Natural killer cell (primary cell): ENCODE data around the gene NOP56. TPM values are rescaled to one million over a fixed set of nuclear protein-coding genes. Genes with fewer than 3 reads are reported as not detected.

Experiments used
- ATAC-seq, 3 donors: fragments of 150-1000 bp in 2 of 3; fragments of 200-7000 bp in 1 of 3; cut with Tn5 transposase; 1 replicate in 1 of 3; 2 replicates in 2 of 3; pipeline ENCODE4 v1.10.0; 2021; ENCODE audit warnings: mild to moderate bottlenecking in 2 of 3, moderate library complexity in 2 of 3
- DNase-seq, 2 donors: peaks; one replicate each; pipeline versions ENCODE4 v3.0.0 to v3.0.0-alpha.2; 2013 to 2021; ENCODE audit warnings: mixed read lengths in 1 of 2
- H3K27ac ChIP-seq: one replicate; pipeline ENCODE4 v1.5.1; 2013; ENCODE audit warnings: mild to moderate bottlenecking, low read length
- H3K27me3 ChIP-seq: one replicate; pipeline ENCODE4 v1.6.1; 2013; ENCODE audit warnings: low read length; ENCODE audit not compliant: control insufficient read depth, insufficient read depth
- H3K36me3 ChIP-seq: one replicate; pipeline ENCODE4 v1.6.1; 2013; ENCODE audit warnings: low read length; ENCODE audit not compliant: control insufficient read depth, insufficient read depth
- H3K4me1 ChIP-seq: one replicate; pipeline ENCODE4 v1.6.1; 2013; ENCODE audit warnings: low read length; ENCODE audit not compliant: control insufficient read depth, insufficient read depth
- H3K4me3 ChIP-seq: one replicate; pipeline ENCODE4 v1.5.1; 2013; ENCODE audit warnings: low read length
- H3K9me3 ChIP-seq: one replicate; pipeline ENCODE4 v1.6.1; 2013; ENCODE audit warnings: low read length; ENCODE audit not compliant: control insufficient read depth, insufficient read depth
- H3K27ac Mint-ChIP-seq, 2 donors: one replicate each; pipeline ENCODE4 v1.8.0; 2022; ENCODE audit warnings: mild to moderate bottlenecking in 2 of 2, mixed read lengths in 2 of 2, moderate library complexity in 1 of 2
- H3K27me3 Mint-ChIP-seq, 2 donors: one replicate each; pipeline ENCODE4 v1.8.0; 2022; ENCODE audit warnings: low read depth in 2 of 2, mixed read lengths in 2 of 2
- H3K36me3 Mint-ChIP-seq: one replicate; pipeline ENCODE4 v1.8.0; 2022; ENCODE audit warnings: mixed read lengths
- H3K4me1 Mint-ChIP-seq, 2 donors: one replicate each; pipeline ENCODE4 v1.8.0; 2022; ENCODE audit warnings: mixed read lengths in 2 of 2
- H3K4me3 Mint-ChIP-seq: one replicate; pipeline ENCODE4 v1.8.0; 2022; ENCODE audit warnings: mild to moderate bottlenecking, moderate library complexity, mixed read lengths
- H3K9me3 Mint-ChIP-seq, 2 donors: one replicate each; pipeline ENCODE4 v1.8.0; 2022; ENCODE audit warnings: mixed read lengths in 2 of 2
- WGBS: methylation state at CpG from one replicate; pipeline ENCODE4 v1.1.7; 2013; ENCODE audit warnings: missing lambda C conversion rate; ENCODE audit not compliant: insufficient coverage; 5-methylcytosine and 5-hydroxymethylcytosine counted together
- intact Hi-C: fragments of 100-400 bp; cut with micrococcal nuclease; formaldehyde crosslinking; loops from one replicate; pipeline ENCODE4 v1.14.2; 2022
- total RNA-seq, 4 donors: library from RNA; stranded (reverse); fragments of 120-200 nt in 1 of 4; gene quantifications; one replicate each; pipeline versions ENCODE4 v1.2.3 to v1.2.4, GENCODE V29; 2013 to 2022
- TF ChIP-seq, protein P1 (sequence below): fragments of 200-600 bp; IDR thresholded peaks from one replicate; pipeline ENCODE4 v1.8.0; 2022; ENCODE audit warnings: antibody characterized with exemption

The NOP56 gene
- total RNA-seq, 3 donors from 2014 or later (not counting 1 experiment from before 2014, with no cell fraction given) = 169 to 216 (median 214) TPM

DNA sequence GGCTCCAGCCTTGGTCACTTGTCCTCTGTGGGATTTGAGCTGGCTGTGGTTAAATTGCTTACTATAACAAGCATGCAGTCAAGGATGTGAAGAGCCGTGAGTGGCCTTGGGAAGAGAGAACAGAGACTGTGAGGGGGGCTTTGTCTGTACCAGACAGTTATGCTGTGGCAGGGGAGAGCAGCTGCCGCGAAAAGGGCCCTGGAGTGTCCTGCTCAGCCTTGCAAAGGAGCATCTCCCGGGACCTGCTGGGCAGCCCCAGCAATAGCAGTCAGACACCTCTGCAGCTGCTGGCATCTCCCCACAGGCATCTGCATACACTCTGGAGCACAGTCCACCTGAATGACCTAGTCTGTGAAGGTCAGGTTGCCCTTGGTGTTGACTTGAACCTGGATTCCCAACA is 46.5 kb downstream of the NOP56 start:
- Mint-ChIP-seq H3K4me1 (peaks cover 0 to 13% of the 10 kb centered on the region in 2 donors), H3K27me3 (peaks cover 0 to 34% of the 10 kb centered on the region in 2 donors), H3K9me3 (no peaks in the 10 kb centered on the region), H3K4me3 (no peak overlapping the region), H3K36me3 (no peaks in the 10 kb centered on the region), H3K27ac (no peak overlapping the region)
- Histone ChIP-seq H3K9me3 (no peaks in the 10 kb centered on the region), H3K36me3 (no peaks in the 10 kb centered on the region), H3K27me3 (peaks cover 21% of the 10 kb centered on the region), H3K4me3 (no peak overlapping the region), H3K27ac (no peak overlapping the region), H3K4me1 (peaks cover 6% of the 10 kb centered on the region)
- intact Hi-C loops = no loop called here
- no peak for DNase-seq
- TF ChIP-seq, protein P1, sequence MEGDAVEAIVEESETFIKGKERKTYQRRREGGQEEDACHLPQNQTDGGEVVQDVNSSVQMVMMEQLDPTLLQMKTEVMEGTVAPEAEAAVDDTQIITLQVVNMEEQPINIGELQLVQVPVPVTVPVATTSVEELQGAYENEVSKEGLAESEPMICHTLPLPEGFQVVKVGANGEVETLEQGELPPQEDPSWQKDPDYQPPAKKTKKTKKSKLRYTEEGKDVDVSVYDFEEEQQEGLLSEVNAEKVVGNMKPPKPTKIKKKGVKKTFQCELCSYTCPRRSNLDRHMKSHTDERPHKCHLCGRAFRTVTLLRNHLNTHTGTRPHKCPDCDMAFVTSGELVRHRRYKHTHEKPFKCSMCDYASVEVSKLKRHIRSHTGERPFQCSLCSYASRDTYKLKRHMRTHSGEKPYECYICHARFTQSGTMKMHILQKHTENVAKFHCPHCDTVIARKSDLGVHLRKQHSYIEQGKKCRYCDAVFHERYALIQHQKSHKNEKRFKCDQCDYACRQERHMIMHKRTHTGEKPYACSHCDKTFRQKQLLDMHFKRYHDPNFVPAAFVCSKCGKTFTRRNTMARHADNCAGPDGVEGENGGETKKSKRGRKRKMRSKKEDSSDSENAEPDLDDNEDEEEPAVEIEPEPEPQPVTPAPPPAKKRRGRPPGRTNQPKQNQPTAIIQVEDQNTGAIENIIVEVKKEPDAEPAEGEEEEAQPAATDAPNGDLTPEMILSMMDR = no peak
- no peak for ATAC-seq
- 83% methylated on average over 4 of the region's 4 CpGs for WGBS

- intact Hi-C loops = no loop called here
- H3K36me3 Mint-ChIP-seq = no peaks in the 10 kb centered on the region
Observed at GRCh38 chr20:2699775-2700413, 47.5 kb downstream of the NOP56 start.

DNA sequence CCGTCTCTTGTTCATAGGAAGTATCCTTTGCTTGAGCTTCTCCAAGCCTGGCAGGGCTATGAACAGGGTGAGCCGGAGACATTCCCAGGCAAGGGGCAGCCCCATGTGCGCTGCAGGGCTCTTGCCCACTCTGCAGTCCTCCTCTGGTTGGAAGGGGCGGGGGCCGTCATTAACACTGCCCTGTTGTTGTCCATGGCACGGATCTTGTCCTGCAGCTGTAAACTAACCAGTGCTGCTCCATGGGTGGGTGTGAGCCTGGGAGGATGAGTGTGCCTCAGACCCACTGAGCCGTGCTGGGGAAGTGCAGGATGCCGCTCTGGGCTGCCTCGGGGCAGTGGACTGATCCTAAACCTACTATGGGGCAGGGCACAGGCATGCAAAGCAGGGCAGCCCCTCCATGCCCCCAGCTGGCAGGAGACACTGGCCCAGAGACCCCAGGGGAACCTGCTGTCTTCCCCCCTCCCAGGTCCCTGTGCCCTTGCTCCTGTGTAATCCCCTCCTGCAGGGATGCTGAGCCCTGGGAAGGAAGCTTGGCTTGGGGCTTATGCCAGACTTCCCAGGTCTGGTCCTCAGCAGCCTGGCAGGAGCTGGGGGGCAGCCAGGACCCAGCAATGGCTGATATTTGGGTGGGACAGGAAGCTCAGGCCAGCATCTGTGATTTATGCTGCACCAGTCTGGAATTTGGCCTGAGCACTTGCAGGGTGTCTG is 48.6 kb downstream of the NOP56 start:
- Mint-ChIP-seq H3K4me3 (no peak overlapping the region), H3K27me3 (peaks cover 0 to 15% of the 10 kb centered on the region in 2 donors), H3K27ac (no peak overlapping the region), H3K9me3 (no peaks in the 10 kb centered on the region), H3K36me3 (no peaks in the 10 kb centered on the region), H3K4me1 (peaks cover 0 to 2% of the 10 kb centered on the region in 2 donors)
- H3K27ac ChIP-seq = no peak overlapping the region
- no peaks in the 10 kb centered on the region for H3K9me3 ChIP-seq
- no peaks in the 10 kb centered on the region for H3K4me1 ChIP-seq
- ATAC-seq = no peak
- intact Hi-C loops = no loop called here
- H3K27me3 ChIP-seq = peaks cover 2% of the 10 kb centered on the region
- H3K4me3 ChIP-seq = no peak overlapping the region
- no peak for DNase-seq
- WGBS = 92% methylated on average over 9 of the region's 9 CpGs
- H3K36me3 ChIP-seq = no peaks in the 10 kb centered on the region
- TF ChIP-seq, protein P1 = no peak

More at GRCh38 chr20:2699775-2700413, 47.5 kb downstream of the NOP56 start:
- Mint-ChIP-seq H3K4me1 (peaks cover 0 to 8% of the 10 kb centered on the region in 2 donors), H3K27ac (no peak overlapping the region), H3K4me3 (no peak overlapping the region), H3K27me3 (peaks cover 0 to 25% of the 10 kb centered on the region in 2 donors), H3K9me3 (no peaks in the 10 kb centered on the region)
- Histone ChIP-seq H3K4me1 (no peaks in the 10 kb centered on the region), H3K36me3 (no peaks in the 10 kb centered on the region), H3K4me3 (no peak overlapping the region), H3K27ac (no peak overlapping the region), H3K9me3 (no peaks in the 10 kb centered on the region), H3K27me3 (peaks cover 13% of the 10 kb centered on the region)
- DNase-seq = no peak
- ATAC-seq = no peak
- TF ChIP-seq, protein P1 = no peak
- 81% methylated on average over 5 of the region's 5 CpGs for WGBS
